Sciatic nerve (tissue), 2 donors: ENCODE results near the gene WNK2. TPM values are rescaled to one million over a fixed set of nuclear protein-coding genes. Genes with fewer than 3 reads are reported as not detected.
"Not testable (repeated sequence)": the region's sequence is repeated elsewhere in the genome, so short reads cannot be mapped to it uniquely, and the experiment has no call there.

ENCODE experiments used
- ATAC-seq: fragments of 200-7000 bp; cut with Tn5 transposase; one replicate; pipeline ENCODE4 v1.9.1; 2020; ENCODE audit warnings: mild to moderate bottlenecking, moderate library complexity
- DNase-seq: peaks from one replicate; pipeline ENCODE4 v3.0.0-alpha.2; 2020; ENCODE audit warnings: low spot score
- intact Hi-C: fragments of 100-400 bp; cut with DNase I; formaldehyde crosslinking; loops from one replicate; pipeline ENCODE4 v1.14.2; 2022
- total RNA-seq: library from RNA; stranded (reverse); fragmentation: NEBNext Ultra II Directional; extraction: Animal tissue kit (Norgen Biotek cat#: 25700); gene quantifications from one replicate; pipeline ENCODE4 v1.2.1, GENCODE V29; 2021
- donor health status: DM: no; HTN: no; CAD: no.
- donor health status: DM: no; HTN: no; CAD: no.

The WNK2 gene
- total RNA-seq, 1 donor from 2014 or later = 6.6 TPM

- ATAC-seq = no peak
- no peak for DNase-seq
- intact Hi-C loops = no loop called here
Observed at GRCh38 chr9:93326654-93327053, 142.7 kb downstream of the WNK2 start.

- DNase-seq = no peak
- intact Hi-C loops = no loop called here
- no peak for ATAC-seq
Observed at GRCh38 chr9:93329629-93330280, 145.8 kb downstream of the WNK2 start.

GRCh38 chr9:93332317-93332716 is 148.4 kb downstream of the WNK2 start:
- intact Hi-C loops = no loop called here

GRCh38 chr9:93336720-93337119 is 152.8 kb downstream of the WNK2 start:
- DNase-seq = no peak

More at GRCh38 chr9:93332317-93332716, 148.4 kb downstream of the WNK2 start:
- ATAC-seq (no peak), DNase-seq (no peak)

GRCh38 chr9:93338196-93338595 is 154.3 kb downstream of the WNK2 start:
- intact Hi-C loops, DNase-seq, ATAC-seq: not testable (repeated sequence)

More at GRCh38 chr9:93336720-93337119, 152.8 kb downstream of the WNK2 start:
- intact Hi-C loops = no loop called here
- ATAC-seq = no peak

GRCh38 chr9:93340091-93340490 is 156.2 kb downstream of the WNK2 start:
- ATAC-seq = no peak
- DNase-seq = no peak
- intact Hi-C loops = no loop called here

- DNase-seq, ATAC-seq, intact Hi-C loops: not testable (repeated sequence)
Observed at GRCh38 chr9:93341820-93342219, 157.9 kb downstream of the WNK2 start.

GRCh38 chr9:93342428-93342827 is 158.5 kb downstream of the WNK2 start:
- ATAC-seq, intact Hi-C loops, DNase-seq: not testable (repeated sequence)

GRCh38 chr9:93343663-93344062 is 159.7 kb downstream of the WNK2 start:
- no peak for DNase-seq
- ATAC-seq = no peak
- intact Hi-C loops = no loop called here

- ATAC-seq (no peak), DNase-seq (no peak)
- intact Hi-C loops = no loop called here
Observed at GRCh38 chr9:93345643-93346230, 161.8 kb downstream of the WNK2 start.

- intact Hi-C loops = no loop called here
- ATAC-seq (peak; percentile 50), DNase-seq (no peak)
Observed at GRCh38 chr9:93346231-93347112, 162.5 kb downstream of the WNK2 start.

- ATAC-seq, intact Hi-C loops, DNase-seq: not testable (repeated sequence)
Observed at GRCh38 chr9:93347371-93347975, 163.5 kb downstream of the WNK2 start.

GRCh38 chr9:93353413-93354310 is 169.7 kb downstream of the WNK2 start:
- intact Hi-C loops, DNase-seq, ATAC-seq: not testable (repeated sequence)

GRCh38 chr9:93354451-93354850 is 170.5 kb downstream of the WNK2 start:
- ATAC-seq (no peak), DNase-seq (no peak)
- intact Hi-C loops = no loop called here

- no peak for ATAC-seq
- intact Hi-C loops = no loop called here
- no peak for DNase-seq
Observed at GRCh38 chr9:93355827-93356226, 171.9 kb downstream of the WNK2 start.

- ATAC-seq (no peak), DNase-seq (no peak)
- intact Hi-C loops = no loop called here
Observed at GRCh38 chr9:93357649-93358048, 173.7 kb downstream of the WNK2 start.

GRCh38 chr9:93359907-93360306 is 176.0 kb downstream of the WNK2 start:
- intact Hi-C loops, ATAC-seq, DNase-seq: not testable (repeated sequence)

- intact Hi-C loops = no loop called here
- DNase-seq = no peak
- no peak for ATAC-seq
Observed at GRCh38 chr9:93361995-93362394, 178.1 kb downstream of the WNK2 start.
